ENCODE results near the gene BIRC5. TPM values are rescaled to one million over a fixed set of nuclear protein-coding genes. Genes with fewer than 3 reads are reported as not detected.

Gene BIRC5
- total and polyA plus RNA-seq, 8 donors = 0.12 to 1.7 (median 0.77) TPM; not detected in 1

DNA sequence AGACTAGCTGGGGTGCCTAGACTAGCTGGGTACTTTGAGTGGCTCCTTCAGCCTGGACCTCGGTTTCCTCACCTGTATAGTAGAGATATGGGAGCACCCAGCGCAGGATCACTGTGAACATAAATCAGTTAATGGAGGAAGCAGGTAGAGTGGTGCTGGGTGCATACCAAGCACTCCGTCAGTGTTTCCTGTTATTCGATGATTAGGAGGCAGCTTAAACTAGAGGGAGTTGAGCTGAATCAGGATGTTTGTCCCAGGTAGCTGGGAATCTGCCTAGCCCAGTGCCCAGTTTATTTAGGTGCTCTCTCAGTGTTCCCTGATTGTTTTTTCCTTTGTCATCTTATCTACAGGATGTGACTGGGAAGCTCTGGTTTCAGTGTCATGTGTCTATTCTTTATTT, 9.0 kb downstream of the BIRC5 start:
- H3K4me1 ChIP-seq = no peaks in the 10 kb centered on the region
- no peaks in the 10 kb centered on the region for H3K27me3 ChIP-seq
- ATAC-seq (no peak), FAIRE-seq (no peak), DNase-seq (no peak)
- no peak overlapping the region for H3K4me3 ChIP-seq
- intact Hi-C loops (cut with DNase I) = no loop called here
- WGBS, 2 donors = 88 to 93% methylated on average over 4 of the region's 4 CpGs
- no peaks in the 10 kb centered on the region for H3K36me3 ChIP-seq
- TF ChIP-seq, protein P1, sequence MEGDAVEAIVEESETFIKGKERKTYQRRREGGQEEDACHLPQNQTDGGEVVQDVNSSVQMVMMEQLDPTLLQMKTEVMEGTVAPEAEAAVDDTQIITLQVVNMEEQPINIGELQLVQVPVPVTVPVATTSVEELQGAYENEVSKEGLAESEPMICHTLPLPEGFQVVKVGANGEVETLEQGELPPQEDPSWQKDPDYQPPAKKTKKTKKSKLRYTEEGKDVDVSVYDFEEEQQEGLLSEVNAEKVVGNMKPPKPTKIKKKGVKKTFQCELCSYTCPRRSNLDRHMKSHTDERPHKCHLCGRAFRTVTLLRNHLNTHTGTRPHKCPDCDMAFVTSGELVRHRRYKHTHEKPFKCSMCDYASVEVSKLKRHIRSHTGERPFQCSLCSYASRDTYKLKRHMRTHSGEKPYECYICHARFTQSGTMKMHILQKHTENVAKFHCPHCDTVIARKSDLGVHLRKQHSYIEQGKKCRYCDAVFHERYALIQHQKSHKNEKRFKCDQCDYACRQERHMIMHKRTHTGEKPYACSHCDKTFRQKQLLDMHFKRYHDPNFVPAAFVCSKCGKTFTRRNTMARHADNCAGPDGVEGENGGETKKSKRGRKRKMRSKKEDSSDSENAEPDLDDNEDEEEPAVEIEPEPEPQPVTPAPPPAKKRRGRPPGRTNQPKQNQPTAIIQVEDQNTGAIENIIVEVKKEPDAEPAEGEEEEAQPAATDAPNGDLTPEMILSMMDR (IDR thresholded peaks at IDR 0.05) = no peak
- no peaks in the 10 kb centered on the region for H3K9me3 ChIP-seq
- H3K27ac ChIP-seq = no peak overlapping the region

DNA sequence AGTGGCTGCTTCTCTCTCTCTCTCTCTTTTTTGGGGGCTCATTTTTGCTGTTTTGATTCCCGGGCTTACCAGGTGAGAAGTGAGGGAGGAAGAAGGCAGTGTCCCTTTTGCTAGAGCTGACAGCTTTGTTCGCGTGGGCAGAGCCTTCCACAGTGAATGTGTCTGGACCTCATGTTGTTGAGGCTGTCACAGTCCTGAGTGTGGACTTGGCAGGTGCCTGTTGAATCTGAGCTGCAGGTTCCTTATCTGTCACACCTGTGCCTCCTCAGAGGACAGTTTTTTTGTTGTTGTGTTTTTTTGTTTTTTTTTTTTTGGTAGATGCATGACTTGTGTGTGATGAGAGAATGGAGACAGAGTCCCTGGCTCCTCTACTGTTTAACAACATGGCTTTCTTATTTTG, 9.7 kb downstream of the BIRC5 start:
- H3K36me3 ChIP-seq = no peaks in the 10 kb centered on the region
- TF ChIP-seq, protein P1 (IDR thresholded peaks at IDR 0.05) = no peak
- DNase-seq (no peak), ATAC-seq (no peak), FAIRE-seq (no peak)
- no peaks in the 10 kb centered on the region for H3K9me3 ChIP-seq
- intact Hi-C loops (cut with DNase I) = no loop called here
- H3K27me3 ChIP-seq = no peaks in the 10 kb centered on the region
- H3K4me1 ChIP-seq = no peaks in the 10 kb centered on the region
- H3K27ac ChIP-seq = no peak overlapping the region
- H3K4me3 ChIP-seq = no peak overlapping the region
- 85 to 86% methylated on average over 3 of the region's 3 CpGs for WGBS, 2 donors

DNA sequence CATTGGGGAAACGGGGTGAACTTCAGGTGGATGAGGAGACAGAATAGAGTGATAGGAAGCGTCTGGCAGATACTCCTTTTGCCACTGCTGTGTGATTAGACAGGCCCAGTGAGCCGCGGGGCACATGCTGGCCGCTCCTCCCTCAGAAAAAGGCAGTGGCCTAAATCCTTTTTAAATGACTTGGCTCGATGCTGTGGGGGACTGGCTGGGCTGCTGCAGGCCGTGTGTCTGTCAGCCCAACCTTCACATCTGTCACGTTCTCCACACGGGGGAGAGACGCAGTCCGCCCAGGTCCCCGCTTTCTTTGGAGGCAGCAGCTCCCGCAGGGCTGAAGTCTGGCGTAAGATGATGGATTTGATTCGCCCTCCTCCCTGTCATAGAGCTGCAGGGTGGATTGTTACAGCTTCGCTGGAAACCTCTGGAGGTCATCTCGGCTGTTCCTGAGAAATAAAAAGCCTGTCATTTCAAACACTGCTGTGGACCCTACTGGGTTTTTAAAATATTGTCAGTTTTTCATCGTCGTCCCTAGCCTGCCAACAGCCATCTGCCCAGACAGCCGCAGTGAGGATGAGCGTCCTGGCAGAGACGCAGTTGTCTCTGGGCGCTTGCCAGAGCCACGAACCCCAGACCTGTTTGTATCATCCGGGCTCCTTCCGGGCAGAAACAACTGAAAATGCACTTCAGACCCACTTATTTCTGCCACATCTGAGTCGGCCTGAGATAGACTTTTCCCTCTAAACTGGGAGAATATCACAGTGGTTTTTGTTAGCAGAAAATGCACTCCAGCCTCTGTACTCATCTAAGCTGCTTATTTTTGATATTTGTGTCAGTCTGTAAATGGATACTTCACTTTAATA, 10.4 kb downstream of the BIRC5 start:
- DNase-seq = no peak
- 86 to 87% methylated on average over 27 of the region's 27 CpGs for WGBS, 2 donors
- H3K4me3 ChIP-seq = no peak overlapping the region

DNA sequence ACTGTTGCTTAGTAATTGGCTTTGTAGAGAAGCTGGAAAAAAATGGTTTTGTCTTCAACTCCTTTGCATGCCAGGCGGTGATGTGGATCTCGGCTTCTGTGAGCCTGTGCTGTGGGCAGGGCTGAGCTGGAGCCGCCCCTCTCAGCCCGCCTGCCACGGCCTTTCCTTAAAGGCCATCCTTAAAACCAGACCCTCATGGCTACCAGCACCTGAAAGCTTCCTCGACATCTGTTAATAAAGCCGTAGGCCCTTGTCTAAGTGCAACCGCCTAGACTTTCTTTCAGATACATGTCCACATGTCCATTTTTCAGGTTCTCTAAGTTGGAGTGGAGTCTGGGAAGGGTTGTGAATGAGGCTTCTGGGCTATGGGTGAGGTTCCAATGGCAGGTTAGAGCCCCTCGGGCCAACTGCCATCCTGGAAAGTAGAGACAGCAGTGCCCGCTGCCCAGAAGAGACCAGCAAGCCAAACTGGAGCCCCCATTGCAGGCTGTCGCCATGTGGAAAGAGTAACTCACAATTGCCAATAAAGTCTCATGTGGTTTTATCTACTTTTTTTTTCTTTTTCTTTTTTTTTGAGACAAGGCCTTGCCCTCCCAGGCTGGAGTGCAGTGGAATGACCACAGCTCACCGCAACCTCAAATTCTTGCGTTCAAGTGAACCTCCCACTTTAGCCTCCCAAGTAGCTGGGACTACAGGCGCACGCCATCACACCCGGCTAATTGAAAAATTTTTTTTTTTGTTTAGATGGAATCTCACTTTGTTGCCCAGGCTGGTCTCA, 11.2 kb downstream of the BIRC5 start:
- Histone ChIP-seq H3K4me1 (no peaks in the 10 kb centered on the region), H3K9me3 (no peaks in the 10 kb centered on the region), H3K4me3 (no peak overlapping the region), H3K36me3 (no peaks in the 10 kb centered on the region), H3K27me3 (no peaks in the 10 kb centered on the region), H3K27ac (no peak overlapping the region)
- ATAC-seq (no peak), DNase-seq (no peak), FAIRE-seq (no peak)
- 94 to 97% methylated on average over 16 of the region's 16 CpGs for WGBS, 2 donors
- TF ChIP-seq, protein P1 (IDR thresholded peaks at IDR 0.05) = no peak
- intact Hi-C loops (cut with DNase I) = no loop called here

More for the DNA sequence above, 10.4 kb downstream of the BIRC5 start:
- H3K36me3 ChIP-seq = no peaks in the 10 kb centered on the region
- no peak for ATAC-seq
- no peaks in the 10 kb centered on the region for H3K4me1 ChIP-seq
- H3K27ac ChIP-seq = no peak overlapping the region
- intact Hi-C loops (cut with DNase I) = no loop called here
- no peak for FAIRE-seq
- no peaks in the 10 kb centered on the region for H3K9me3 ChIP-seq
- TF ChIP-seq, protein P1 (IDR thresholded peaks at IDR 0.05) = no peak
- no peaks in the 10 kb centered on the region for H3K27me3 ChIP-seq
